Activated CD4-positive, alpha-beta T cell treated with anti-CD3 and anti-CD28 coated beads, Interleukin-2, amount 10 ng/mL, durations not matched to agents 24 days and 14 days (primary cell): ENCODE measurements around the gene ESRRA. TPM values are rescaled to one million over a fixed set of nuclear protein-coding genes. Genes with fewer than 3 reads are reported as not detected.
A peak's percentile ranks its signal among the peaks of the same experiment; 100 is the strongest.
"Not testable (repeated sequence)": the region's sequence is repeated elsewhere in the genome, so short reads cannot be mapped to it uniquely, and the experiment has no call there.

Experiments
- DNase-seq: peaks from one replicate; pipeline ENCODE4 v3.0.0; 2022
- H3K27ac Mint-ChIP-seq: one replicate; pipeline ENCODE4 v1.8.0; 2022; ENCODE audit warnings: mild to moderate bottlenecking, mixed read lengths
- H3K27me3 Mint-ChIP-seq: one replicate; pipeline ENCODE4 v1.8.0; 2022; ENCODE audit warnings: mixed read lengths
- H3K36me3 Mint-ChIP-seq: one replicate; pipeline ENCODE4 v1.8.0; 2022; ENCODE audit warnings: low read depth, mild to moderate bottlenecking, mixed read lengths
- H3K4me1 Mint-ChIP-seq: one replicate; pipeline ENCODE4 v1.8.0; 2021; ENCODE audit warnings: mixed read lengths
- H3K4me3 Mint-ChIP-seq: one replicate; pipeline ENCODE4 v1.8.0; 2022; ENCODE audit warnings: mild to moderate bottlenecking, moderate library complexity, mixed read lengths
- H3K9me3 Mint-ChIP-seq: one replicate; pipeline ENCODE4 v1.8.0; 2021; ENCODE audit warnings: mixed read lengths
- intact Hi-C: fragments of 100-400 bp; cut with micrococcal nuclease; formaldehyde crosslinking; loops from one replicate; pipeline ENCODE4 v1.15.1; 2023
- total RNA-seq: library from RNA; stranded (reverse); gene quantifications from 2 replicates; pipeline ENCODE4 v1.2.3, GENCODE V29; 2022

Gene ESRRA
- total RNA-seq, 1 donor from 2014 or later, result 60.6 TPM

DNA sequence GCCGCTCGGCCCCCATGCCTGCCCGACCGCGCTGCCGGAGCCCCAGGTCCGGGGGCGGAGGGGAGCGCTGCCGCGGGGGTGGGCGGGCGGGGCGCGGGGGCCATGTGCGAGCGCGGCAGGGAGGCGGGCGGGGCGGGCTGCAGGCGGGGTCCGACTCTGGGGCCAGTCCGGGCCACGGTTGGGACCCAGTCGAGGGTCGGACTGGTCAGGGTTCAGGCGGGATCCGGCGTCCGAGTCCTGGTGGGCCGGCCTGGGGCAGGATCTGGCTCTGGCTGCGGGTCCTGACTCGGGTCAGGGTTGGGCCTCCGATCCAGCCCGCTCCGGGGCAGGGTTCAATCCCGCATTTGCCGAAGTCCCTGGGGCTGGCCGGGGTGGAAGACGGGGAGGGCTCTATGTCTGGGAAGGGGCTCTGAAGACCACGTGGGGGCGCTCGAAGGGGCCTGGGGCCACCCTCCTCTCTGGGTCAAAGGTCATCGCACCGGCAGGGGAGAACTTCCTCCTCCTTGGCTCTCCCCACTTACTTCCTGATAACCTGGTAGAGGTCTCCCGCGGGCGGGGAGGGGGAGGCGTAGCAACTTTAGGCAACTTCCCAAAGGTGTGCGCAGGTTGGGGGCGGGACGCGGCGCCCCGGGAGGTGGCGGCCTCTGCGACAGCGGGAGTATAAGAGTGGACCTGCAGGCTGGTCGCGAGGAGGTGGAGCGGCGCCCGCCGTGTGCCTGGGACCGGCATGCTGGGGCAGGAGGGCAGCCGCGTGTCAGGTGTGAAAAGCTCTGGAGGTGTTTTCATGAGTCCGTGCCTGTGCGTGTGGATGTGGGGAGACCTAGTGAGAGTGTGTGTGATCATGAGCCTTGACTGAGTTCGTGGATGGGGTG lies 603 bp downstream of the ESRRA start:
- Mint-ChIP-seq H3K27ac (peak overlapping the region; percentile 88), H3K27me3 (peaks cover 5% of the 10 kb centered on the region), H3K36me3 (peaks cover 19% of the 10 kb centered on the region), H3K4me1 (peaks cover 22% of the 10 kb centered on the region), H3K4me3 (peak overlapping the region; percentile 94), H3K9me3 (no peaks in the 10 kb centered on the region)
- intact Hi-C loops, result loop anchor here (1.0 to 10.0 kb wide), 9 partner anchors 11 to 471 kb away; partner anchors contain the start of genes CCDC88B, COX8A, FERMT3 and NUDT22
- DNase-seq, result peak; percentile 92

DNA sequence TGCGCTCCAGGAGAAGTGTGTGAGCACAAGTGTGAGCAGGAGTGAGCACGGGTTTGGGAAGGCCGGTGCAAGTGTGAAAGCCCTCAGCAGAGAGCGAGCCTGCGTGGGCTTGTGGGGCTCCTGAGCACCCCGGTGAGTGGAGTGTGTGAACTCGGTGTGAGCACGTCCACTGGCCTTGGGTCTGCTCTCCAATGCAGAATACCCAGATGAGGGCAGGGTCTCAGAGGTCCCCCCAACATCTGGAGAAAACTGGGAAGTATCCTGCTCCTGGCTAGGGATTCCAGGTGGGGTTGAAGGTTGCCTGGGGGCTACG lies 1.2 kb downstream of the ESRRA start:
- intact Hi-C loops, result loop anchor here (5.0 to 10.0 kb wide), 3 partner anchors 119 to 471 kb away; partner anchors contain the start of genes COX8A, SF1 and STIP1
- Mint-ChIP-seq H3K4me3 (peak overlapping the region; percentile 94), H3K36me3 (peaks cover 21% of the 10 kb centered on the region), H3K27me3 (peaks cover 2% of the 10 kb centered on the region), H3K27ac (peak overlapping the region; percentile 88), H3K4me1 (peaks cover 23% of the 10 kb centered on the region), H3K9me3 (no peaks in the 10 kb centered on the region)
- no peak for DNase-seq

GRCh38 chr11:64306876-64307622 lies 1.7 kb downstream of the ESRRA start:
- DNase-seq, result no peak
- H3K9me3 Mint-ChIP-seq, result no peaks in the 10 kb centered on the region
- H3K36me3 Mint-ChIP-seq, result peaks cover 21% of the 10 kb centered on the region
- H3K4me1 Mint-ChIP-seq, result peaks cover 23% of the 10 kb centered on the region
- H3K4me3 Mint-ChIP-seq, result peak overlapping the region; percentile 94
- H3K27me3 Mint-ChIP-seq, result no peaks in the 10 kb centered on the region
- intact Hi-C loops, result loop anchor here (5.0 to 10.0 kb wide), 3 partner anchors 120 to 470 kb away; partner anchors contain the start of genes COX8A, SF1 and STIP1
- H3K27ac Mint-ChIP-seq, result peak overlapping the region; percentile 88

GRCh38 chr11:64307795-64308194 lies 2.5 kb downstream of the ESRRA start:
- Mint-ChIP-seq H3K36me3 (peaks cover 28% of the 10 kb centered on the region), H3K4me1 (peaks cover 27% of the 10 kb centered on the region), H3K27ac (peak overlapping the region; percentile 9), H3K4me3 (peak overlapping the region; percentile 94)
- not testable (repeated sequence) for H3K27me3 Mint-ChIP-seq, H3K9me3 Mint-ChIP-seq, DNase-seq
- intact Hi-C loops, result loop anchor here (5.0 to 10.0 kb wide), 3 partner anchors 120 to 470 kb away; partner anchors contain the start of genes COX8A, SF1 and STIP1

DNA sequence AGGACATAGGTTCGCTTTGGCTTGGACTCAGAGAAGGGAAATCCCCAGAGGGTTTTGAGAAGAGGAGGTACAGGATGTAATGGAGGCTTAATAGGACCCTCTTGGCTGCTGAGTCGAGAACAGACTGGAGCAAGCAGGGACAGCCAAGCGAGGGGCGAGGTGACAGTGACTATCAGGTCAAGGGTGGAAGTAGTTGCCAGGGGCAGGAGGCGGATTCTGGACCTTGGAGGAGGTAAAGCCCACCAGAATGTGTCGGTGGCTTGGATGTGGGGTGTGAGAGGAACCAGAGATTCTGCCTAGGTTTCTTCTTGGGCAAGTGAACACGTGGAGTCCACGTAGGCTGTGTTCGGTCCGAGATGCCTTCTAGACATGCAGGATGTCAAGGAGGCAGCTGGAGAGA lies 7.6 kb downstream of the ESRRA start:
- peaks cover 43% of the 10 kb centered on the region for H3K36me3 Mint-ChIP-seq
- DNase-seq, result no peak
- H3K4me3 Mint-ChIP-seq, result no peak overlapping the region
- H3K27me3 Mint-ChIP-seq, result no peaks in the 10 kb centered on the region
- peaks cover 22% of the 10 kb centered on the region for H3K4me1 Mint-ChIP-seq
- intact Hi-C loops, result no loop called here
- H3K9me3 Mint-ChIP-seq, result no peaks in the 10 kb centered on the region
- H3K27ac Mint-ChIP-seq, result peak overlapping the region; percentile 63

GRCh38 chr11:64313491-64314145 lies 8.3 kb downstream of the ESRRA start:
- Mint-ChIP-seq H3K27ac (no peak overlapping the region), H3K36me3 (peaks cover 43% of the 10 kb centered on the region)
- intact Hi-C loops, result no loop called here

GRCh38 chr11:64314146-64314804 lies 9.0 kb downstream of the ESRRA start:
- Mint-ChIP-seq H3K9me3 (no peaks in the 10 kb centered on the region), H3K4me1 (peaks cover 27% of the 10 kb centered on the region), H3K36me3 (peaks cover 43% of the 10 kb centered on the region), H3K27me3 (no peaks in the 10 kb centered on the region), H3K4me3 (no peak overlapping the region), H3K27ac (no peak overlapping the region)
- DNase-seq, result no peak
- intact Hi-C loops, result no loop called here

More at GRCh38 chr11:64313491-64314145, 8.3 kb downstream of the ESRRA start:
- H3K27me3 Mint-ChIP-seq, result no peaks in the 10 kb centered on the region
- DNase-seq, result no peak
- no peak overlapping the region for H3K4me3 Mint-ChIP-seq
- H3K4me1 Mint-ChIP-seq, result peaks cover 22% of the 10 kb centered on the region
- no peaks in the 10 kb centered on the region for H3K9me3 Mint-ChIP-seq

DNA sequence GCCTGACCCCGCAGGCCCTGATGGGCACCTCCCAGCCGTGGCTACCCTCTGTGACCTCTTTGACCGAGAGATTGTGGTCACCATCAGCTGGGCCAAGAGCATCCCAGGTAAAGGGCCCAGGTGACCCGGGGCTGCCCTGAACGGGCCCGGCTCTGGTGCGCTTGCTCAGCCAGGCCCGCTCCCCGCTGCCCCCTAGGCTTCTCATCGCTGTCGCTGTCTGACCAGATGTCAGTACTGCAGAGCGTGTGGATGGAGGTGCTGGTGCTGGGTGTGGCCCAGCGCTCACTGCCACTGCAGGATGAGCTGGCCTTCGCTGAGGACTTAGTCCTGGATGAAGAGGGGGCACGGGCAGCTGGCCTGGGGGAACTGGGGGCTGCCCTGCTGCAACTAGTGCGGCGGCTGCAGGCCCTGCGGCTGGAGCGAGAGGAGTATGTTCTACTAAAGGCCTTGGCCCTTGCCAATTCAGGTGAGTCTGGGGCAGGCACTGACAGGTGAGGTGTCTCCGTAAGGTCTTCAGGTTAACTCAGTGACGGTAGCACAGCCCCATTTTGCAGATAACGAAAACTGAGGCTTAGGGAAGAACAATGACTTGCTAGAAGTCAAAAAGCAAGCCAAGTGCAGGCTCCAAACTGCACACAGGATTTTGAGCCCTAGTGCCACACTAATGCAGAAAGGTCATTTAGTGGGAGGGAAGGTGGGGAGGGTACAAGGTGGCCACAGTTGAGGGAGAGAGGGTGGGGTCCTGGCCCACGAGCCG lies 9.7 kb downstream of the ESRRA start:
- Mint-ChIP-seq H3K36me3 (peaks cover 41% of the 10 kb centered on the region), H3K4me3 (peak overlapping the region; percentile 15), H3K27me3 (no peaks in the 10 kb centered on the region), H3K27ac (peak overlapping the region; percentile 11), H3K4me1 (peaks cover 32% of the 10 kb centered on the region), H3K9me3 (no peaks in the 10 kb centered on the region)
- intact Hi-C loops, result no loop called here
- no peak for DNase-seq

GRCh38 chr11:64315667-64316526 lies 10.6 kb downstream of the ESRRA start:
- H3K27me3 Mint-ChIP-seq, H3K9me3 Mint-ChIP-seq, DNase-seq, intact Hi-C loops: not testable (repeated sequence)
- peak overlapping the region; percentile 97 for H3K27ac Mint-ChIP-seq
- peaks cover 35% of the 10 kb centered on the region for H3K4me1 Mint-ChIP-seq
- peaks cover 42% of the 10 kb centered on the region for H3K36me3 Mint-ChIP-seq
- peak overlapping the region; percentile 92 for H3K4me3 Mint-ChIP-seq

GRCh38 chr11:64316672-64317324 lies 11.5 kb downstream of the ESRRA start:
- H3K4me3 Mint-ChIP-seq, result peak overlapping the region; percentile 92
- H3K36me3 Mint-ChIP-seq, result peaks cover 49% of the 10 kb centered on the region
- H3K27me3 Mint-ChIP-seq, result no peaks in the 10 kb centered on the region
- DNase-seq, result peak; percentile 80
- H3K9me3 Mint-ChIP-seq, result no peaks in the 10 kb centered on the region
- intact Hi-C loops, result loop anchor here (1.0 kb wide), 4 partner anchors 11 to 47 kb away; partner anchors contain the start of genes CCDC88B and ESRRA
- H3K4me1 Mint-ChIP-seq, result peaks cover 38% of the 10 kb centered on the region
- H3K27ac Mint-ChIP-seq, result peak overlapping the region; percentile 97

- H3K4me1 Mint-ChIP-seq, result peaks cover 38% of the 10 kb centered on the region
- peaks cover 47% of the 10 kb centered on the region for H3K36me3 Mint-ChIP-seq
- H3K9me3 Mint-ChIP-seq, result no peaks in the 10 kb centered on the region
- peak within 1 kb of the TSS; percentile 97 for H3K27ac Mint-ChIP-seq
- DNase-seq, result peak; percentile 99
- no peaks in the 10 kb centered on the region for H3K27me3 Mint-ChIP-seq
- H3K4me3 Mint-ChIP-seq, result peak within 1 kb of the TSS; percentile 92
- intact Hi-C loops, result loop anchor here (1.0 kb wide), 4 partner anchors 12 to 48 kb away; partner anchors contain the start of genes CCDC88B and ESRRA
Measured at GRCh38 chr11:64317325-64317960, 12.1 kb downstream of the ESRRA start, which contains the start of gene TRMT112. Gene TRMT112 (minus strand): TSS chr11:64317559. CDS start chr11:64317526, 33 bp downstream.
